ENCODE data around the gene ARL11. TPM values are rescaled to one million over a fixed set of nuclear protein-coding genes. Genes with fewer than 3 reads are reported as not detected.

The ARL11 gene
- total RNA-seq, 1 donor from 2014 or later = not detected

GRCh38 chr13:49649244-49649962, 21.1 kb downstream of the ARL11 start:
- no peak for DNase-seq (ENCODE audit: low read depth)
- H3K27me3 ChIP-seq (ENCODE audit: control insufficient read depth, insufficient read depth, low read length) = no peaks in the 10 kb centered on the region
- no peak overlapping the region for H3K4me3 ChIP-seq (ENCODE audit: low read depth, low read length)
- H3K36me3 ChIP-seq (ENCODE audit: control insufficient read depth, insufficient read depth, low read length) = no peaks in the 10 kb centered on the region
- peak; percentile 45 for TF ChIP-seq CTCF (IDR thresholded peaks at IDR 0.05; ENCODE audit: insufficient read depth, low read length, poor library complexity, severe bottlenecking)

DNA sequence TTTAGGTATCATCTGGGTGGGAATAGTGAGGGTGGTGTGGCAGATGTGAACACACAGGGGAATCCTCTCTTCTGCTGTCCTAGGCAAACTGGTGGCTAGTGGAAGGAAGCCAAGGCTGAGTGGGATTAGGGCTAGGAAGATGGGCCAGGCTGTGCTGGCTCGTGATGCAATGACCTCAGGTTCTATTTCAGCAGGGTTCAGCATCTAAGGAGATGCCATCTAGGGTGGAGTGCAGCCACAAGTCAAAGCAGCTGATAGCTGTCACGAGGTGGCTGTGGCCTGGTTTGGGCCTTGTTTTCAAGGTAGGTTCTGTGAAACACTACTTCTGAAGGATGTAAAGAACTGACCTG, 21.6 kb downstream of the ARL11 start:
- no peak for TF ChIP-seq CTCF (IDR thresholded peaks at IDR 0.05; ENCODE audit: insufficient read depth, low read length, poor library complexity, severe bottlenecking)
- no peak overlapping the region for H3K4me3 ChIP-seq (ENCODE audit: low read depth, low read length)
- H3K27me3 ChIP-seq (ENCODE audit: control insufficient read depth, insufficient read depth, low read length) = no peaks in the 10 kb centered on the region
- no peak for DNase-seq (ENCODE audit: low read depth)
- H3K36me3 ChIP-seq (ENCODE audit: control insufficient read depth, insufficient read depth, low read length) = no peaks in the 10 kb centered on the region

- no peaks in the 10 kb centered on the region for H3K36me3 ChIP-seq (ENCODE audit: control insufficient read depth, insufficient read depth, low read length)
- H3K4me3 ChIP-seq (ENCODE audit: low read depth, low read length) = no peak overlapping the region
- no peak for TF ChIP-seq CTCF (IDR thresholded peaks at IDR 0.05; ENCODE audit: insufficient read depth, low read length, poor library complexity, severe bottlenecking)
Observed at GRCh38 chr13:49651570-49652354, 23.5 kb downstream of the ARL11 start.

GRCh38 chr13:49652355-49653305, 24.3 kb downstream of the ARL11 start:
- no peak for DNase-seq (ENCODE audit: low read depth)
- peak; percentile 59 for TF ChIP-seq CTCF (IDR thresholded peaks at IDR 0.05; ENCODE audit: insufficient read depth, low read length, poor library complexity, severe bottlenecking)
- Histone ChIP-seq H3K27me3 (ENCODE audit: control insufficient read depth, insufficient read depth, low read length) (no peaks in the 10 kb centered on the region), H3K4me3 (ENCODE audit: low read depth, low read length) (no peak overlapping the region), H3K36me3 (ENCODE audit: control insufficient read depth, insufficient read depth, low read length) (no peaks in the 10 kb centered on the region)

More at GRCh38 chr13:49651570-49652354, 23.5 kb downstream of the ARL11 start:
- H3K27me3 ChIP-seq (ENCODE audit: control insufficient read depth, insufficient read depth, low read length) = no peaks in the 10 kb centered on the region
- no peak for DNase-seq (ENCODE audit: low read depth)

DNA sequence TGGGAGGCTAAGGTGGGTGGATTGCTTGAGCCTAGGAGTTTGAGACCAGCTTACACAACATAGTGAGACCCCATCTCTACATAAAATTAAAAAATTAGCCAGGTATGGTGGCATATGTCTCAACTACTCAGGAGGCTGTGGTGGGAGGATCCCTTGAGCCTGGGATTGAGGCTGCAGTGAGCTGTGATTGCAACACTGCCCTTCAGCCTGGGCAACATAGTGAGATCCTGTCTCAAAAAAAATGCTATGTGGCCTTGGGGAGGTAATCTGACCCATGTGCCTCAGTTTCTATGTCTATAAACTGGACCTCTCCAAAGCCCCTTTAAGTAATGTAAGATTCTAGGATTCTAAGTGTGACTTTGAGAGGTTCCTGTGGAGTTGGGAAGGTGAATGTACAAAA, 25.2 kb downstream of the ARL11 start:
- Histone ChIP-seq H3K36me3 (ENCODE audit: control insufficient read depth, insufficient read depth, low read length) (no peaks in the 10 kb centered on the region), H3K4me3 (ENCODE audit: low read depth, low read length) (no peak overlapping the region), H3K27me3 (ENCODE audit: control insufficient read depth, insufficient read depth, low read length) (no peaks in the 10 kb centered on the region)
- no peak for TF ChIP-seq CTCF (IDR thresholded peaks at IDR 0.05; ENCODE audit: insufficient read depth, low read length, poor library complexity, severe bottlenecking)
- DNase-seq (ENCODE audit: low read depth) = no peak

Data from kidney epithelial cell (primary cell).